ENCODE data around the gene AKR1B1.

DNA sequence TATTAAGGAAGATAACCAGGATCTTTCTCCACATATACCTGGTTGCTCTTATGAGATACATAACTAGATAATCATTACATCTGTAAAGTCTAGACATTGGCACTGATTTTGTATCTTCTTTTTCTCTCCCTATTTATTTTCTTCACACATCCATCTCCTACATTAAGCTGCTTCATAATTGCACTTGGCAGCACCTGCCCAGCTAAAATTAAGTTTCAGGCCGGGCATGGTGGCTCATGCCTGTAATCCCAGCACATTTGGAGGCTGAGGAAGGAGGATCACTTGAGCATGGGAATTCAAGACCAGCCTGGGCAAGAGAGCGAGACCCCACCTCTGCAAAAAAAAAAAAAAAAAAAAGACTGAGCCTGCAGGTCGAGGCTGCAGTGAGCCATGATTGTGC, 22.3 kb upstream of the AKR1B1 start:
- TF ChIP-seq POLR2A (IDR thresholded peaks at IDR 0.05; ENCODE audit: low read length) (no peak), GATA1 (IDR thresholded peaks at IDR 0.05; ENCODE audit: low read depth, low read length) (no peak)

Data from erythroblast (primary cell).